Measurements from ENCODE around the gene PROSER2. TPM values are rescaled to one million over a fixed set of nuclear protein-coding genes. Genes with fewer than 3 reads are reported as not detected.

PROSER2 gene
- total and polyA plus RNA-seq, 9 of the 15 experiments (the other 6 are each of a cell fraction or from before 2014, with no cell fraction given): 0.62 to 14.8 (median 2.9) TPM

- TF ChIP-seq THAP7 (CRISPR knock-in tag; IDR thresholded peaks at IDR 0.05) (no peak), ZNF239 (CRISPR knock-in tag; IDR thresholded peaks at IDR 0.05) (no peak), SUPT5H (IDR thresholded peaks at IDR 0.05) (peak; percentile 88), FOXP4 (CRISPR knock-in tag; IDR thresholded peaks at IDR 0.05; ENCODE audit: borderline replicate concordance) (no peak), JUN (IDR thresholded peaks at IDR 0.05; ENCODE audit: borderline replicate concordance, low read depth, low read length) (no peak), JUN (CRISPR knock-in tag; IDR thresholded peaks at IDR 0.05; ENCODE audit: borderline replicate concordance) (0 out of 2 replicates have a peak, but pooled peaks have one; percentile 40), NKRF (IDR thresholded peaks at IDR 0.05; ENCODE audit: borderline replicate concordance) (peak; percentile 63; the same call in 1 of the 2 replicates), KHSRP (IDR thresholded peaks at IDR 0.05) (no peak), ZNF217 (CRISPR knock-in tag; IDR thresholded peaks at IDR 0.05) (no peak), TCF15 (CRISPR knock-in tag; IDR thresholded peaks at IDR 0.05) (no peak), PHF8 (IDR thresholded peaks at IDR 0.05; ENCODE audit: borderline replicate concordance, low read length) (peak; percentile 68; the same call in 1 of the 2 replicates), SFPQ (IDR thresholded peaks at IDR 0.05; ENCODE audit: low read depth, low read length) (no peak), GABPB1 (CRISPR knock-in tag; IDR thresholded peaks at IDR 0.05) (peak; percentile 95), ZBTB33 (CRISPR knock-in tag; IDR thresholded peaks at IDR 0.05) (peak; percentile 68), ZNF77 (CRISPR knock-in tag; IDR thresholded peaks at IDR 0.05) (no peak), USF2 (CRISPR knock-in tag; IDR thresholded peaks at IDR 0.05) (no peak)
These were observed 71.4 kb downstream of the PROSER2 start (continued) for GRCh38 chr10:11894381-11895107.
